H1 (cell line): ENCODE measurements around the gene NOL9. TPM values are rescaled to one million over a fixed set of nuclear protein-coding genes. Genes with fewer than 3 reads are reported as not detected.

Experiments
- CHD7 ChIP-seq: fragments of 300-600 bp; sonication (generic); IDR thresholded peaks from 2 replicates; pipeline ENCODE4 v1.7.1; 2012; ENCODE audit warnings: low read length, moderate library complexity, mild to moderate bottlenecking, inconsistent platforms; ENCODE audit not compliant: insufficient replicate concordance
- HDAC2 ChIP-seq, 2 experiments: fragments of 300-600 bp in 1 of 2; sonication (generic) in 1 of 2; IDR thresholded peaks; 2 replicates each; pipeline ENCODE4 v1.6.1; 2011 to 2012; ENCODE audit warnings: low read depth in 2 of 2, low read length in 2 of 2, mild to moderate bottlenecking in 2 of 2, moderate library complexity in 2 of 2, borderline replicate concordance in 1 of 2, inconsistent platforms in 1 of 2
- PHF8 ChIP-seq: fragments of 200-600 bp; sonication (generic); conservative IDR thresholded peaks from 2 replicates; pipeline ENCODE4 v1.7.1; 2012; ENCODE audit warnings: low read depth, mild to moderate bottlenecking, inconsistent platforms, low read length, moderate library complexity
- RAD21 ChIP-seq, 2 experiments: IDR thresholded peaks in 1 of 2; conservative IDR thresholded peaks in 1 of 2; 2 replicates each; pipeline ENCODE4 v1.6.1; 2011; ENCODE audit warnings: low read depth in 2 of 2, low read length in 2 of 2, improper control_type of control experiment in 1 of 2, inconsistent platforms in 1 of 2, mild to moderate bottlenecking in 1 of 2, moderate library complexity in 1 of 2
- SAP30 ChIP-seq: fragments of 300-600 bp; sonication (generic); IDR thresholded peaks from 2 replicates; pipeline ENCODE4 v1.7.1; 2012; ENCODE audit warnings: low read length, moderate library complexity, mild to moderate bottlenecking, inconsistent platforms; ENCODE audit not compliant: insufficient read depth, insufficient replicate concordance
- SIX5 ChIP-seq: IDR thresholded peaks from 2 replicates; pipeline ENCODE4 v1.6.1; 2011; ENCODE audit warnings: mild to moderate bottlenecking, low read depth, low read length
- YY1 ChIP-seq: IDR thresholded peaks from 2 replicates; pipeline ENCODE4 v1.6.1; 2011; ENCODE audit warnings: low read depth, mild to moderate bottlenecking, low read length
- polyA plus RNA-seq, 7 experiments: library from polyadenylated mRNA; depleted of rRNA in 3 of 7; stranded (reverse) in 5 of 7; unstranded in 2 of 7; fragments of >200 nt in 5 of 7; fragments of 200-250 nt in 2 of 7; gene quantifications; 1 replicate in 5 of 7; 2 replicates in 1 of 7; 4 replicates in 1 of 7; pipeline versions ENCODE4 v1.2.1 to v1.2.3, GENCODE V29; 2011 to 2013; ENCODE audit warnings: missing spikeins in 2 of 7, mixed read lengths in 2 of 7
- total RNA-seq: library from RNA; stranded (reverse); fragmentation: NEBNext Ultra II Directional; extraction: Animal tissue kit (Norgen Biotek cat#: 25700); gene quantifications from 2 replicates; pipeline ENCODE4 v1.2.1, GENCODE V29; 2021

Gene NOL9
- total and polyA plus RNA-seq, 2 of the 8 experiments (the other 6 are each of a cell fraction or from before 2014, with no cell fraction given), result 17.1 to 38.1 TPM

- peak; percentile 100 for TF ChIP-seq CHD7
- peak; percentile 34 for TF ChIP-seq PHF8
- 0 out of 2 replicates have a peak, but pooled peaks have one; percentile 10 for TF ChIP-seq SIX5
- no peak for TF ChIP-seq SAP30
- peak in 1 of 2 experiments; percentile 1; a peak in 1 of 4 replicates for TF ChIP-seq RAD21 (IDR thresholded peaks at IDR 0.05 in 1 of 2, conservative IDR thresholded peaks at IDR 0.05 in 1 of 2; ENCODE audit: low read depth in 2 of 2, low read length in 2 of 2)
- TF ChIP-seq HDAC2 (IDR thresholded peaks at IDR 0.05; ENCODE audit: borderline replicate concordance in 1 of 2, low read depth in 2 of 2, low read length in 2 of 2), result peak in 1 of 2 experiments; percentile 81; a peak in 1 of 4 replicates
- TF ChIP-seq YY1, result peak; percentile 21; the same call in 1 of the 2 replicates
These were observed 63.9 kb downstream of the NOL9 start (continued) for GRCh38 chr1:6490181-6491080.
